Left forelimb (tissue), 1 donor: ENCODE results near the gene MSRB1.

Experiments
- DNase-seq: peaks from one replicate; pipeline ENCODE4 v3.0.0-alpha.2; 2018; ENCODE audit warnings: low spot score

Gene MSRB1, protein sequence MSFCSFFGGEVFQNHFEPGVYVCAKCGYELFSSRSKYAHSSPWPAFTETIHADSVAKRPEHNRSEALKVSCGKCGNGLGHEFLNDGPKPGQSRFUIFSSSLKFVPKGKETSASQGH

DNA sequence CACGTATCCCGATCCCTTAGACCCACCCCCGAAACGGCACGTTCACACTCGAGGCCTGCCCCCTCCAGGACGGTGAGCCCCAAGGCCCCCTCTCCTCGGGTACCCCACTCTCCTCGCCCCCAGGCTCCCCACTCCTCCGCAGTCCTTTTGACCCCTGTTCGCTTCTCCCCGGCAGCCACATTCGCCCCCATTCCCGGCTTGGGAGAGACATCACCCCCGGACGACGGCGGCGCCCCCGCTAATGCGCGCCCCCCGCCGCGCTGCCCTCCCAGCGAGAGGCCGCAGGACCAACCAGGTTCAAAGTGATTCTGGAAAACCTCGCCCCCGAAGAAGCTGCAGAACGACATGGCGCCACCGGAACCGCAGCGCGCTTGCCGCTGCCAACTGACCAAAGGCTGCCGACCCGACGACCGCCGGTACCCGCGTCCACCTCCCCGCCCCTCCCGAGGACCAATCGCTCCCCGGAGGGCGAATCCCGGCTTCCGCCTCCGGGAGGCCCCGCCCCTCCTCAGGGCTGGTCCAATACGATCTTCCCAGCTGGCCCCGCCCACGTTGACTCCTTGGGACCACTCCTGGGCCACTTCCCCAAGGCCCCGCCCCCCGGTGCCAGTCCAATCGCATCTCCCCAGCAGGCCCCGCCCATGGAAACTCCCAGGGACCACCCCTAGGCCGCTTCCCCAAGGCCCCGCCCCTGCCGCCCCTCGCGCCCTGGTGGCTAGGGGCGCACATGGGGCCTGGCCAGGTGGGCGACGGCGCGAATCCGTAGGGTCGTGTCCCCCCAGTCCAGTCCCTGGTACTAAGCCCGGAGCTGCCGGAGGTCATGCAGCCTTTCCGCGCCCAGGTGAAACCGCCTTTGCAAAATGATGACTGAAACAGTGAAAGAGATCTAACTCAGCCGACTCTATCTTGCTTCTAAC is at the start of gene MSRB1:
Gene MSRB1 (minus strand): TSS at position 390 of the 917 bp plus-strand sequence. CDS start 43 bp downstream, at position 347.
- peak; percentile 98 for DNase-seq

DNA sequence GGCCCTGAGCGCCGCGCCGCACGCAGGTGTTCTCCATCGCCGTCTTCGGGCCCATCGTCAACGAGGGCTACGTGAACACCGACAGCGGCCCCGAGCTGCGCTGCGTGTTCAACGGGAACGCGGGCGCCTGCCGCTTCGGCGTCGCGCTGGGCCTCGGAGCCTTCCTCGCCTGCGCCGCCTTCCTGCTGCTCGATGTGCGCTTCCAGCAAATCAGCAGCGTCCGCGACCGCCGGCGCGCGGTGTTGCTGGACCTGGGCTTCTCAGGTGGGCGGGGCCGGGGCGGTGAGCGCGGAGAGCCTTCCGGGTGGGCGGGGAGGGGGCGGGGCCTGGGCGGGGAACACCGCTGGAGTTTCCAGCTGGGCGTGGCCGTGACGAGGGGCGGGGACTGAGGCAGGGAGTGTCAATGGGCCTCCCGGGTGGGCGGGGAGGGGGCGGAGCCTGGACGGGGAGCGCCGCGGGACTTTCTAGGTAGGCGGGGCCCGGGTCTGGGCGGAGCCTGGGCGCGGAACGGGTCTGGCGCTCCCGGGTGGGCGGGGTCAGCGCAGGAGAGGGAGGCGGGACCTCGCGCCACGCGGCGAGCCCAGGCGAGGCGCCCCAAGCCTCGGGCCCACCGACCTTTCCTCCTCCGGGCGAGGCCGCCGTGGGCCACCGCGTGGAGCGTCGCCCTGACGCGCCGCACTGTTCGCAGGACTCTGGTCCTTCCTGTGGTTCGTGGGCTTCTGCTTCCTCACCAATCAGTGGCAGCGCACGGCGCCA is 49.1 kb upstream of the MSRB1 start:
- peak; percentile 95 for DNase-seq

DNA sequence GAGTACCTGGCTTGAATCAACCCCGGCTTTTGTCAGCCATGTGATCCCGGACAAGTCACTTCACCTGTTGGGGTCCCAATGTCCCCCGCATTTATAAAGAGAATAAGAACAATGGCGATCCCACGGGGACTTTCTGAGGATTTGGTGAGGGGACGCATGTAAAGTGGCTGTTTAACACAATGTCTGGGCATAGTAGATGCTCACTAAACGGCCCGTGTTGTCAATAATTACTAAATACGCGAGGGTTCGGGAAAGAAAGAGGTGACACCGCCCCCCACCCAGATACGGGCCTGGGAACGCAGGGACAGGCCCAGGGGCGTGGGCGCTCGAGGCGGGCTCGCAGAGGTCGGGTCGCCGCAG is 48.6 kb upstream of the MSRB1 start:
- DNase-seq, result no peak

DNA sequence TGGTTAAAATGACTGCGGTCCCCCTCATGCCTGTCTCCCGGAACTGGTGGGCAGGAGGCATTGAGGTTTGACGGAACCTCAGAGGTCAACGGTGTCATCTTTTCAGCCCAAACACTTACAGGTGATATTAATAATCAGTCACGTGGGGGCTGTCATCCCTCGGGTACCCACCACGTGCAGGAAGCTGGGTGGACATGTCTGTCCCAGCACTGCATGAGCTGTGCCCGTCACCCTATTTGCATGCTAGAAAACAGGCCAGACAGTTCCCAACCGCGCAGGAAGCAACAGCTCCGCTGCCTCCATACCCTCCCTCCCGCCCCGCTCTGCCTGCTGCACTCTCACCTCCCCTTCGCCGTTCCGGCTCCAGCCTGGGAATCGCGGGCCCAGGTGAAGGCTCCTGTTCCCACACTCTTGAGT is 48.1 kb upstream of the MSRB1 start:
- no peak for DNase-seq

DNA sequence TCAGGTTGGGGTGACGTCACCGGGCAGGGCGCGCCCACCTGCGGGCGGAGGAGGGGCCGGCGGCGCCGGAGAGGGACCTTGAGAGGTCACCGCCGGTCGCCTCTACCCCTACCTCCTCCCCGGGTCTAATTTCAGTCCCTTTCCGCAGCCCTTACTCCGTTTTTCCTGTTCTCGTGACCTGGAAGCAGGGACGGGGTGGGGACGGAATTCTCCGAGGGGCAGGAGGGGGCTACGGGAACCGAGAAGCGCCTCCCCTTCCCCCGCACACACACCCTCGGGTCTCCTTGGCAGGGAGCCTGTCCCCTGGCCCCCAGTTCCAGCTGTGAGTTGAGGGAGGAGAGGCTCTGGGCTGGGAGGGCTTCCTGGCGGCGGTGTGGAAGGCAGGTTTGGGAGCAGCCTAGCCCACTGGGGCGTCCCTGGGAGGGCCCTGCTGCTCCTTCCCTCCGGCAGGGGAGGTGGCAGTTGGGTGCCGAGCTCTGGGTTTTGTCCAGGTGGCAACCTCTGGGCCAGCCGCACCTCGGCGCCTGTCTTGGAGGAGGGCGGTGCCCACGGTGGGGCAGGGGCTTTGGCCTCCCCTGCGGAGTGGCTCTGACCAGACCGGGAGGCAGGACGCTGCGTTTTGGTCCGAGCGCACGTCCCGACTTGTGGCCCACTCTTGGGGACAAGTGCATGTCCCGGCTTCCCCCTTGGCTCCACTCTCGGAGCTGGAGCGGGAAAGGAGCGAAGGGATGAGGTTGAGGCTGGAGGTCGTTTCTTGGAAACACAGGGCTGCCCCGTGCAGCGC is 47.5 kb upstream of the MSRB1 start:
- DNase-seq, result no peak

DNA sequence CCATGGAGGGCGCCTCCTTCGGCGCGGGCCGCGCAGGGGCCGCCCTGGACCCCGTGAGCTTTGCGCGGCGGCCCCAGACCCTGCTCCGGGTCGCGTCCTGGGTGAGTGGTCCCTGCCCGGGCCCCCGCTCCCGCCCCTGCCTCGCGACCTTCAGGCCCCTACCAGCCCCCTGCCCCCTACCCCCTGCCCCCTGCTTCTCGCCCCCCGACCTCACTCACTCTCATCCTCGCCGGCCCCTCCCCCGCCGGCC is 47.0 kb upstream of the MSRB1 start:
- DNase-seq, result no peak

DNA sequence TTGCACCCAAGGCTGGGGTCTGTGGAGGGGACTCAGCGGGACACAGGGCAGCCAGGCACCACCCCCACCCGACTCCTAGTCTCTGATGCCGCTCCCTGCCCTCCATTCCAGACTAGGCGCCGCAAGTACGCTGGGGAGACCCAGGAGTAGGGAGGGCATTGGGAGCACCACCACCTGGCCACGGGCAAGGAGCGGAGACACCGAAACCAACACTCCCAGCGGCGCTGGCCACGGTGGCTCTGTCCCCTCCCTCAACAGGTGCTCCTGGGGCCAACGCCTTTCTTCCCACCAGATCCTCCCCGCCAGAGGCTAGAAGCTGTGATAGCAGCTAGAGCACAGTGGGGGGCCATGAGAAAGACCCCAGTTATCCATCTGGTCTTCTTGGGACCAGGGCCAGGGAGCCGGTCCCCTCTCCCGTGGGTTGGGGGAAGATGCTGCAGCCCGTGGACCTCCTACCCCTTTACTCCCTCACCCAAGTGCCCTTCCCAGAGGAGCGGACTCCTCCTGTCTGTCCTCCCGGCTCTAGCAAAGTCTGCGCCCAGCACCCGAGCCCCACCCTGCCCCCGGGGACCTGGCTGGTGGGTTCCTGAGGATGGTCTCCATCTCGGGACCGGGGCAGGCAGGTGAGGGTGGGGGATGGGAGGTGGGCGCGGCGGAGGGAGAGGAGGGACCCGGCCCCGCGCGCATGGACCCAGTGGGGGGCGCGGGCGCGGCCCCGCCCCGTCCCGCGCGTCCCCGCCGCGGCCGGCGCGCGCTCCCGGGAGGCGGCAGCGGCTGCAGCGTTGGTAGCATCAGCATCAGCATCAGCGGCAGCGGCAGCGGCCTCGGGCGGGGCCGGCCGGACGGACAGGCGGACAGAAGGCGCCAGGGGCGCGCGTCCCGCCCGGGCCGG is 46.5 kb upstream of the MSRB1 start, which contains the start of gene SYNGR3:
Gene SYNGR3 (plus strand): TSS at position 762 of the 892 bp plus-strand sequence. CDS start 133 bp downstream, outside the sequence.
- DNase-seq, result no peak

DNA sequence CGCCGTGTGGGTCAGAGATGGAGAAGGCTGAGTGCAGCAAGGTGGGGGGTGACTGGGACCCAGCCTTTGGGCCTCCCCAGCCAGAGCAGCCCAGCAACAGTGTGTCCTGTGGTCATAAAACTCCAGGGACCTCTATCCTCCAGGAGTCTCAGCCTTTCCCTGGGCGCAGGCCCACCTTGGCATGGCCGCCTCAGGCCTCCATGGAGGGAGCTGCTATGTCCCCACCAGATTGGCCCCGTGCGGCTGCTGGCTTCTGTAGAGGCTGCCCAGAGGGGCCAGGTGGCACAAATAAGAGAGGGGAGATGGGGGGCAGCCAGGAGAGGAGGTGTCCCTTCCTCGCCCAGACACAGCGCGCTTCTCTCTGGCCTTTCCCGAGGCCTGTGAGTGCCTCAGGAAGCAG is 44.2 kb upstream of the MSRB1 start:
- DNase-seq, result no peak

DNA sequence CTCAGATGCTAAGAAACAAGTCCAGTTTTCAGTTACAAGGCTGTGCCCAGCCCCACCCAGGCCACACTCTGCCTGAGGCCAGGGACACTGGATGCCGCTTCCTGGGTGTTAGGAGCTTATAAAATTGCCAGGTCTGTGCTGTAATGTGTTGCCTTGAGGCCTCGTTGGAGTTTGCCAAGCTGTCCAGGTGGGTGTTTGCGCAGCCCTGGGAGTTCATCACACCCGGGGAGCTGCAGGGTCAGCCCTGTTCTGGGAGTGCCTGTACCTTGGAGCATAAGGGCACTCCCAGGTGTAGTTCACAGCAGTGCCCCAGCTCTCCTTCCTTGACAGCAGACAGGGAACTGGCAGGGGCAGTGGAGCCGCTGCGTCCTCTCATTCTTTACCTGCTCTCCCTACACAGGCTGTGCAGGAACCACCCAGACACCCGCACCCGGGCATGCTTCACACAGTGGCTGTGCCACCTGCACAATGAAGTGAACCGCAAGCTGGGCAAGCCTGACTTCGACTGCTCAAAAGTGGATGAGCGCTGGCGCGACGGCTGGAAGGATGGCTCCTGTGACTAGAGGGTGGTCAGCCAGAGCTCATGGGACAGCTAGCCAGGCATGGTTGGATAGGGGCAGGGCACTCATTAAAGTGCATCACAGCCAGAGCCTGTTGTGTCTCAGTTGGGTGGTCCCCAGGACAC is 42.6 kb upstream of the MSRB1 start:
- DNase-seq, result no peak

DNA sequence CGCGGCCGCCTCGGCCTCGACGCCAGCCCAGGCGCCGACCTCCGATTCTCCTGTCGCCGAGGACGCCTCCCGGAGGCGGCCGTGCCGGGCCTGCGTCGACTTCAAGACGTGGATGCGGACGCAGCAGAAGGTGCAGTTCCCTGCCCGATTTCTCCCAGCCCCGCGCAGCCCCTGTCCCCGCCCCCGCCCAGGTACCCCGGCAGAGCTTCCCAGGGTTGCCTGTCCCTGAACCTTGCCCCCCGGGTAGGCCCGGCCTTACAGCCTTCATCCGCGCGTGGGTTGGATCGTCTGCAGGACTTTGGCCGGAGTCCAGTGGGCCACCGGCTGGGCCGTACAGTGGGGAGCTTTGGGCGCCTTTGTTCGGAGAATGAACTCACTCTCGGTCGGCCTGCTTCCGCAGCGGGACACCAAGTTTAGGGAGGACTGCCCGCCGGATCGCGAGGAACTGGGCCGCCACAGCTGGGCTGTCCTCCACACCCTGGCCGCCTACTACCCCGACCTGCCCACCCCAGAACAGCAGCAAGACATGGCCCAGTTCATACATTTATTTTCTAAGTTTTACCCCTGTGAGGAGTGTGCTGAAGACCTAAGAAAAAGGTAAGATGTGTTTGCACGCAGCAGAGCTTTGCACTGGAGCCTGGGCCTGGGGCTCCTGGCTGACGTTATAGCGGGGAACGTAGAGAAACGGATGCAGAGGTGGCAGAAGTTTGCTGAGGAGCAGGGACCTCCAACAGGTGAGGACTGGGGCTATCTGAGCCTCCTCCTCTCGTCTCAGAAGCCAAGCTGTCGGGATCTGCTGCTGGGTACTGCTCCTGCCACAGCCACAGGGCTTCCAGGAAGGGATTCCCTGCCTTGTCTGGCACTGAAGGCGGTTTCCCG is 41.6 kb upstream of the MSRB1 start:
- no peak for DNase-seq

DNA sequence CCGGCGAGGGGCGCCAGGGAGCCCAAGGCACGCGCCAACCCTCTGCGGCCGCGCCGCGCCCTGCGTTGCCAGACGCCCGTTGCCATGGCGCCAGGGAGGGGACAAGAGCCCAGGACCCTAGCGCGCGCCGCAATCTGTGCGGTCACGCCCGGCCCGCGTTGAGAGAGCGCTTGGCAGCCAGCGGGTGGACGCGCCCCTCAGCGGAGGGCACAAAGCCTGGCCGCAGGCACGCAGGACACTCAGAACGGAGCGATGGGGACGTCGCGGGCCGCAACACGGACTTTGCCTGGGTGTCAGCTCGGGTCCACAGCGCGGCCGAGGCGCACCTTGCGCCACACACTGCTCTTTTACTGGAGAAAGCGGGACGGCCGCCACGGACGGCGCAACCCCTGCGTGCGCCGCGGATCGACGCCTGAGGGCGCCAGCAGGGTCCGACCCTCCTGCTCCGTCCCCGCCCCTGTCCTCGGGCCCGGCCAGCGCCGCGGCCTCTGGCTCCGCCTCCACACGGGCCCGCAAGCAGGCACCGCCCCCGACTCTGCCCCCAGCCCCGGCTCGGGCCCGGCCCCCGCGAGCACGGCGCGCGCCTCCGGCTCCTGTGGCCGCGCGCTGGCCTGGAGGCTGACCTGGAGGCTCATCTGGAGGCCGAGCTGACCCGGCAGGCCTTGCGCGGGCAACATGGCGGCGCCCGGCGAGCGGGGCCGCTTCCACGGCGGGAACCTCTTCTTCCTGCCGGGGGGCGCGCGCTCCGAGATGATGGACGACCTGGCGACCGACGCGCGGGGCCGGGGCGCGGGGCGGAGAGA is 40.7 kb upstream of the MSRB1 start, which contains the start of gene GFER:
Gene GFER (plus strand): TSS at position 650 of the 803 bp plus-strand sequence. CDS start 26 bp downstream, at position 676.
- peak; percentile 93 for DNase-seq

DNA sequence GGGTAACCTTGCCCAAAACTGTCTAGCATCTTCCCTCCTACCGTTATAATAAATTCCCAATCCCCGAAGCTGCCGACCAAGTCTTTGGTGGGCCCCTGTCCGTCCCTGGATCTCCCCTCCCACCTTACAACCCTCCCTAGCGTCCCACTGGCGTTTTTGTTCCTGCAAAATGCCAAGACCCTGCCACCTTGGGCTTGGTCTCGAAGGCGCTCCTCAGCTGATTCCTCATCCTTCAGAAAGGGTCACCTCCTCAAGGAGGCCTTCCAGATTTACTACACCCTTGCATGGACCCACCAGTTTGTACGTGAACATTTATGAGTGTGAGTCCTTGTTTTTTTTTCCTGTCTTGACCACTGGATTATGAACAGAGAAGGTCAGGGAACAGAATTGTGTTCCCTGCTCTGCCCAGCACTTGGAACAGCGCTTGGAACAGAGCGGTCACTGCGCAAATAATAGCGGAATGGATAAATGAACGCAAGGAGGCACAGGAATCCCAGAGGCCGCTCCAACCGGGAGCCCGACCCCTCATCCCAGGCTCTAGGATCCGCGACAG is 40.1 kb upstream of the MSRB1 start:
- DNase-seq, result no peak

DNA sequence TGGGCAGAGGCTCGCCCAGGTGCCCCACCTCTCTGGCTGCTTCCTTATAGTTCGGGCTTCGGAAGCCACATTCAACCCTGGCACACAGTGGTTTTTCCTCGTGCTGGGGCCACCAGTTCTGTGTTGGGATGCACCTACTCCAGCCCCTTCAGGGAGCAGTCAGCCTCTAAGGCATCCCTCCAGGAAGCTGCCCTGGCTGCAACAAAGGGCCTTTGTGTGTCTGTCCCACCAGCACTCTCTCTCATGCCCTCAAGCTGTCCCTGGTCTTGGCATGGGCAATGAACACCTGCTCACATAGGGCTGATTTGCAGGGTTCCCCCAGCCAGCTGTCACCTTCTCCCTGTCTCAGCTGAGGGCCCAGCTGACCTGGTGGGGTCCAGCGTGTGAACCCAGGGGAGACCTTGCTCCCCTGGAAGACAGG is 39.0 kb upstream of the MSRB1 start:
- no peak for DNase-seq

DNA sequence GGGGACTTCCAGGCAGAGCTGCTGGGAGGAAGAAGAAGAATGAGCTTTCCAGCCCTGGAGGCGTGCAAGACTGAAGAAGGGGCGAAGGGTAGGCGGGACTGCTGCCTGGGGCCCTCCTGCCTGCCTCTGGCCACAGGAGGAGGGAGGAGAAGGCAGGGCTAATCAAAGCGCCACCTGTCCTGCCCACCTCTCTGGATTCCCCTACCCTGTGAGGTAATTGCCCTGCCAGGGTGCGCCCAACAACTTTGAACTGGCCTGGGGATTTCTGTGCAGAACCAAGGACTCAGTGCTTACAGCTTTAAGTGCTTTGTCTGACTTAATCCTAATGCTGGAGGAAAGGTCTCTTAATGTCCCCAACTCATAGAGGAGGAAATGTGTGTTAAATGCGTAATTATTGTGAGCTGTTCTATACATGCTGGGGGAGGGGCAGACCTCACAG is 38.4 kb upstream of the MSRB1 start, which contains the start of gene NOXO1:
Gene NOXO1 (minus strand): TSS at position 72 of the 439 bp plus-strand sequence. CDS start 290 bp downstream, outside the sequence.
- no peak for DNase-seq

DNA sequence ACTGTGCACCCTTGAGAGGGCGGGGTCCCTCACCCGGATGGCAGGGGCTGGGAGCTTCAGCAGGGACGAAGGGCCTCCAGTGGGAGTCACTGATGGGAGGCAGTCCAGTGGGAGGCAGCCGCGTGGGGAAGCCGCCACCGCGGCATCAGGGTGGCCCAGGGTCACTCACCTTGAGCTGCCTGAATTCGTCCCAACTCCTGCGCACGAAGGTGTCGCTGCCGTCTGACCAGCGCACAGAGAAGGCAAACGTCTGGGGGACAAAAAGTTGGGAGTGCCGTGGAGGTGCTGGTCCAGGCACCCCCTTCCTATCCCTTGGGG is 37.7 kb upstream of the MSRB1 start:
- no peak for DNase-seq

DNA sequence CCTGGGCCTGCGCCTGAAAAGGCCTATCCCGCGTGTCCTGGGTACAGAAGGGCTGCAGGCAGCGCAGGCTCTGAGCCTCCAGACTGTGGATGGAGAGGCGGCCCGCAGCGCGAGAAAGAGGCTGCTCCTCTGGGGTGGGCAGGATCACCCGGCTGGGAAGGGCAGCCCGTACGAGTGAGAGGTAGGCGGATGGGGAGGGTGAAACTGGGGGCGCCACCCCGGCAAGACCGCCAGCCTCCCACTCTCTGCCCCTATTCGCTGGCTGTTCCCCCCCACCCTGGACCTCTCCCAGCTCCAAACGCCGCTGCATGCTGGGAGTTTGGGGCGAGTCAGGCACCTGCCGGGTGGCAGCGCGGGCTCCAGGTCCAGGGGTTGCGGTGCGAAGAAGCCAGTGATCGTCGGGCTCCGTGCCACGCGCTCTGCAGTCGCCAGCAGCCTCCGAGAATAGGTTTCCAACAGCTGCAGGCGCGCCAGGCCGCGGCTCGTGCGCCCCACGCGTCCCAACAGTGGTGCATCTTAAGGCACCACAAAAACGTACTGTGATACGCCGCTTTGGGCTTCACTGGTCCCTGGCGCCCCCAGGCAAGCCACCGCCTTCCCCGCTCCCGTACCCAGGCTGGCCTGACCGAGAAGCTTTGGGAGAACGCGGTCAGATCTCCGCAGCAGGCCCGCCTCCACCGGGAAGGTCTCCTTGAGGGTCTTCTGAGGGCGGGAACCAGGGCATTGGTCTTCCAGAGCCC is 37.2 kb upstream of the MSRB1 start:
- no peak for DNase-seq

DNA sequence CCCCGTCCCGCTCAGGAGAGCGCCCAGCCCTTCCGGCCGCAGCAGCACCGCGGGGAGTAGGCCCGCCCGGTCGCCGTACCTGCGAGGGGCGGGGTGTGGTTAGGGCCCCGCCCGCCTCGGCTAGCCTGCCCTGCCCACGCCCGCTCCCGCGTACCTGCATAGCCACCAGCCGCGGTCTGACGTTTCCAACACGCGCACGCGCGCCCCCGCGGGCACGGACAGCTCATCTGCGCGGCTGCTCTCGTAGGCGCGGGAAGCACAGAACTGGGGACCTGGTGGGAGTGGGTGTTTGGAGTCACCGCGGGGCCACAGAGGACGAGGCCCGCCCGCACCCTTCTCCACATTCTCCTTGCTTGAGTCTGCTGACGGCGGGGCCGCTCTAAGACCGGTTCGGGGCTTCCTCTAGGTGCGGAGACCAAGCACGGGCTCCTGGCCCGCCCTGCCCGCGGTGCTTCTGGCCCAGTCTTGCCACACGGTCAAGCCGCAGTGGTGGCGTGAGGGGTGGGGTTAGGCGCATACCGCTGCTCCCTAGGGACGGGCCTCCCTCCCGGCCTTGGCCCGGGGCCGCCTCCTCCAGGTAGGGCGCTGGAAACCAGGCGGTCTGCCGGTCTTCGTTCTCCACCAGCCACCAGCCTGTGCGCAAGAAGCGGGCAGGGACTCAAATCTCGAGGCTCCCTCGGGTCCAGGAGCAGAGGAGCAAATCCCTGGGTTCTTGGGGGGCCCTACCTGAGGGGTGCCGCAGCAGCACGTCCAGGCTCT is 36.5 kb upstream of the MSRB1 start:
- DNase-seq, result no peak
